Endodermal cell (in vitro differentiated cells): ENCODE results near the gene RBM42. TPM values are rescaled to one million over a fixed set of nuclear protein-coding genes. Genes with fewer than 3 reads are reported as not detected.

Experiments
- DNase-seq: peaks from one replicate; pipeline ENCODE4 v3.0.0-alpha.2; 2017
- H3K27ac ChIP-seq: 2 replicates; pipeline ENCODE4 v1.5.1; 2013; ENCODE audit warnings: mild to moderate bottlenecking, low read depth, low read length, moderate library complexity
- H3K27me3 ChIP-seq: 2 replicates; pipeline ENCODE4 v1.6.1; 2013; ENCODE audit warnings: mild to moderate bottlenecking, low read length, moderate library complexity; ENCODE audit not compliant: insufficient read depth, control insufficient read depth, poor library complexity, severe bottlenecking
- H3K36me3 ChIP-seq: 2 replicates; pipeline ENCODE4 v1.7.0; 2013; ENCODE audit warnings: mild to moderate bottlenecking, low read length, moderate library complexity; ENCODE audit not compliant: control insufficient read depth, insufficient read depth
- H3K4me1 ChIP-seq: one replicate; pipeline ENCODE4 v1.7.0; 2013; ENCODE audit warnings: low read length; ENCODE audit not compliant: control insufficient read depth, insufficient read depth
- H3K4me3 ChIP-seq: 2 replicates; pipeline ENCODE4 v1.5.1; 2013; ENCODE audit warnings: mild to moderate bottlenecking, low read length, moderate library complexity
- H3K9ac ChIP-seq: 2 replicates; pipeline ENCODE4 v1.6.1; 2013; ENCODE audit warnings: mild to moderate bottlenecking, low read length, moderate library complexity; ENCODE audit not compliant: poor library complexity, severe bottlenecking; ENCODE audit errors: extremely low read depth
- H3K9me3 ChIP-seq: 2 replicates; pipeline ENCODE4 v1.6.1; 2013; ENCODE audit warnings: mild to moderate bottlenecking, low read length, moderate library complexity; ENCODE audit not compliant: control insufficient read depth
- H3K27ac Mint-ChIP-seq: 2 replicates; pipeline ENCODE4 v1.8.0; 2020; ENCODE audit warnings: mixed read lengths
- H3K27me3 Mint-ChIP-seq: 2 replicates; pipeline ENCODE4 v1.8.0; 2021; ENCODE audit warnings: mild to moderate bottlenecking, mixed read lengths; ENCODE audit not compliant: insufficient read depth
- H3K36me3 Mint-ChIP-seq: 2 replicates; pipeline ENCODE4 v1.8.0; 2020; ENCODE audit warnings: low read depth, mixed read lengths
- H3K4me1 Mint-ChIP-seq: 2 replicates; pipeline ENCODE4 v1.8.0; 2020; ENCODE audit warnings: mixed read lengths
- H3K4me3 Mint-ChIP-seq: 2 replicates; pipeline ENCODE4 v1.8.0; 2020; ENCODE audit warnings: mild to moderate bottlenecking, moderate library complexity, mixed read lengths
- H3K9me3 Mint-ChIP-seq: 2 replicates; pipeline ENCODE4 v1.8.0; 2020; ENCODE audit warnings: mild to moderate bottlenecking, mixed read lengths
- WGBS, 2 experiments: methylation state at CpG; one replicate each; pipeline versions ENCODE4 v1.1.5 to v1.1.7; 2013; ENCODE audit warnings: missing lambda C conversion rate in 2 of 2, mixed read lengths in 1 of 2; ENCODE audit not compliant: insufficient coverage in 1 of 2, insufficient read length in 1 of 2; 5-methylcytosine and 5-hydroxymethylcytosine counted together
- total RNA-seq, 2 donors: library from RNA; stranded (reverse); fragmentation: NEBNext Ultra II Directional in 1 of 2; extraction: Animal tissue kit (Norgen Biotek cat#: 25700) in 1 of 2; gene quantifications; 2 replicates in 1 of 2; 3 replicates in 1 of 2; pipeline ENCODE4 v1.2.1, GENCODE V29; 2021
- TF ChIP-seq, protein P1 (sequence below): fragments of 200-600 bp; sonication (generic); conservative IDR thresholded peaks from 2 replicates; pipeline ENCODE4 v1.5.0; 2021; ENCODE audit warnings: antibody characterized with exemption, mild to moderate bottlenecking

The RBM42 gene
- total RNA-seq, 2 donors from 2014 or later = 81.1 to 89.2 TPM

DNA sequence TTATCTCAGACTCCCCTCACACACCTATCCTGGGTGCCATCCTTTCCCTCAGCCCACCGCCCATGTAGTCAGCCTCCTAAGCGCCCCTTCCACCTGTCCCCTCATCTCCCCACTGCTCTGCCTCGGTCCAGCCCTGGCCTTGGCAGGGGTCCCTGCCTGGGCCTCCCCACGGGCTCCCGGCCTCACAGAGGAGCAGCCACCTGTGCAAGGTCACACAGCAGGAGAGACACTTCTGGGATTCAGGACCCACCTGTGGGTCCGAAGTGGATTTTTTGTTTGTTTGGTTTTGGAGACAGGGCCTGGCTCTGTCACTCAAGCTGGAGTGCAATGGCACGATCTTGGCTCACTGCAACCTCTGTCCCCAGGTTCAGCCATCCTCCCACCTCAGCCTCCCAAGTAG lies 36.8 kb downstream of the RBM42 start:
- Histone ChIP-seq H3K9me3 (no peaks in the 10 kb centered on the region), H3K4me3 (no peak overlapping the region), H3K36me3 (no peaks in the 10 kb centered on the region), H3K4me1 (no peaks in the 10 kb centered on the region), H3K9ac (no peak overlapping the region), H3K27me3 (peaks cover 12% of the 10 kb centered on the region), H3K27ac (no peak overlapping the region)
- 78 to 87% methylated on average over 4 to 7 of the region's 7 CpGs for WGBS, 2 experiments
- no peak overlapping the region for H3K27ac Mint-ChIP-seq
- no peaks in the 10 kb centered on the region for H3K9me3 Mint-ChIP-seq
- peaks cover 42% of the 10 kb centered on the region for H3K36me3 Mint-ChIP-seq
- DNase-seq = no peak
- peaks cover 21% of the 10 kb centered on the region for H3K27me3 Mint-ChIP-seq
- TF ChIP-seq, protein P1, sequence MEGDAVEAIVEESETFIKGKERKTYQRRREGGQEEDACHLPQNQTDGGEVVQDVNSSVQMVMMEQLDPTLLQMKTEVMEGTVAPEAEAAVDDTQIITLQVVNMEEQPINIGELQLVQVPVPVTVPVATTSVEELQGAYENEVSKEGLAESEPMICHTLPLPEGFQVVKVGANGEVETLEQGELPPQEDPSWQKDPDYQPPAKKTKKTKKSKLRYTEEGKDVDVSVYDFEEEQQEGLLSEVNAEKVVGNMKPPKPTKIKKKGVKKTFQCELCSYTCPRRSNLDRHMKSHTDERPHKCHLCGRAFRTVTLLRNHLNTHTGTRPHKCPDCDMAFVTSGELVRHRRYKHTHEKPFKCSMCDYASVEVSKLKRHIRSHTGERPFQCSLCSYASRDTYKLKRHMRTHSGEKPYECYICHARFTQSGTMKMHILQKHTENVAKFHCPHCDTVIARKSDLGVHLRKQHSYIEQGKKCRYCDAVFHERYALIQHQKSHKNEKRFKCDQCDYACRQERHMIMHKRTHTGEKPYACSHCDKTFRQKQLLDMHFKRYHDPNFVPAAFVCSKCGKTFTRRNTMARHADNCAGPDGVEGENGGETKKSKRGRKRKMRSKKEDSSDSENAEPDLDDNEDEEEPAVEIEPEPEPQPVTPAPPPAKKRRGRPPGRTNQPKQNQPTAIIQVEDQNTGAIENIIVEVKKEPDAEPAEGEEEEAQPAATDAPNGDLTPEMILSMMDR = no peak
- no peak overlapping the region for H3K4me3 Mint-ChIP-seq
- H3K4me1 Mint-ChIP-seq = no peaks in the 10 kb centered on the region

DNA sequence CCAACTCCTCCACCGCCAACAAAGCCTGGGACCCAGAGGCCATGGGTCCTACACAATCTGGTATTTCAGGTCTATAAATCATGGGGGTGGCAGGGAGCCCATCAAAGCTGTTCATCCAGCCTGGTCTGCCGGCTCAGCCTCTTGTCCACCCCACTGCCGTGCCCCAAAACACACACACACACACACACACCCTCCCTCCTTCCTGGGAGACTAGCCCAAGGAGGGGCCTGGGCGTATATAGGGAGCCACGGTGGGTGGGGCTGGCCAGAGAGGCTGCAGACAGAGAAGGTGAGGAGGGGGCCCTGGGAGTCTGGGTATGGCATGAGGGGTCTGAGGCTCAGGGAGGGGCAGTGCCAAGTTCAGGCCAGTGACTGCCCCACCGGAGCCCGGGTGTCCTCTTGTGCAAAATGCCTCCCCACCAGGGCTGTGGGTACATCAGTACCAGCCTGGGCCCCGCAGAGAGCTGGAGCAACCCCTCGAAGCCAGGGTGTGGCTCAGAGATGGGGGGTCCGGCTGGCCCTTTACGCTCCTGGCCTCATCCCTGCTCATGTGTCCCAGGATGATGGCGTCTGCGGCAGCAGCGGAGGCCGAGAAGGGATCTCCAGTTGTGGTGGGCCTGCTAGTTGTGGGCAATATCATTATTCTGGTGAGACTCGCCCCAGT lies 37.5 kb downstream of the RBM42 start, which contains the start of gene UPK1A:
Gene UPK1A (plus strand): TSS at position 267 of the 663 bp plus-strand sequence. CDS start 296 bp downstream, at position 563.
- no peak within 1 kb of the TSS for H3K9ac ChIP-seq
- H3K4me1 ChIP-seq = no peaks in the 10 kb centered on the region
- Mint-ChIP-seq H3K4me3 (no peak within 1 kb of the TSS), H3K9me3 (no peaks in the 10 kb centered on the region), H3K4me1 (no peaks in the 10 kb centered on the region), H3K27ac (no peak within 1 kb of the TSS), H3K36me3 (peaks cover 34% of the 10 kb centered on the region), H3K27me3 (peaks cover 25% of the 10 kb centered on the region)
- H3K9me3 ChIP-seq = no peaks in the 10 kb centered on the region
- H3K27ac ChIP-seq = no peak within 1 kb of the TSS
- no peak for DNase-seq
- no peaks in the 10 kb centered on the region for H3K36me3 ChIP-seq
- H3K4me3 ChIP-seq = no peak within 1 kb of the TSS
- WGBS, 2 experiments = 87 to 100% methylated on average over 1 to 16 of the region's 16 CpGs
- TF ChIP-seq, protein P1 = no peak
- peaks cover 12% of the 10 kb centered on the region for H3K27me3 ChIP-seq

DNA sequence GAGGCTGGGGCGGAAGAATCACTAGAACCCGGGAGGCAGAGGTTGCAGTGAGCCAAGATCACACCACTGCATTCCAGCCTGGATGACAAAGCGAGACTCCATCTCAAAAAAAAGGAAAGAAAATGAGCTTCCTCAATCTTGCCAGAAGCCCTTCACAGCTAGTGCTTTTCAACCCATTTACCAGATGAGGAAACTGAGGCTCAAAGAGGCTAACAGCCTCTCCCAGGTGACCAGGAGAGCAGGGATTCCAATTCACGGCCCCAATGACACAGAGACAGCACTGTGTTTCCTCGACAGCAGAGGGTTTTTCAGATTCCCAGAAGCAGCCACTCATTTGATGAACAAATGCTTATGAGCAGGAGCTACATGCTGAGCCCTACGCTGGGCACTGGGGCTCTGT lies 40.7 kb downstream of the RBM42 start:
- no peak overlapping the region for H3K27ac ChIP-seq
- H3K4me3 ChIP-seq = no peak overlapping the region
- DNase-seq = no peak
- no peaks in the 10 kb centered on the region for H3K36me3 ChIP-seq
- Mint-ChIP-seq H3K4me1 (peaks cover 2% of the 10 kb centered on the region), H3K27ac (no peak overlapping the region), H3K9me3 (no peaks in the 10 kb centered on the region), H3K4me3 (no peak overlapping the region), H3K36me3 (peaks cover 8% of the 10 kb centered on the region), H3K27me3 (peaks cover 43% of the 10 kb centered on the region)
- TF ChIP-seq, protein P1 = no peak
- H3K9ac ChIP-seq = no peak overlapping the region
- 77 to 83% methylated on average over 2 to 6 of the region's 6 CpGs for WGBS, 2 experiments
- no peaks in the 10 kb centered on the region for H3K4me1 ChIP-seq
- H3K27me3 ChIP-seq = peaks cover 22% of the 10 kb centered on the region
- no peaks in the 10 kb centered on the region for H3K9me3 ChIP-seq
